ENCODE data around the gene WDR73.

- TF ChIP-seq NFIC (IDR thresholded peaks at IDR 0.05; ENCODE audit: low read depth, low read length) (no peak), USF1 (IDR thresholded peaks at IDR 0.05; ENCODE audit: borderline replicate concordance, extremely low read length, insufficient read depth, low read depth, low read length) (no peak), JUNB (IDR thresholded peaks at IDR 0.05) (no peak), TAF1 (IDR thresholded peaks at IDR 0.05; ENCODE audit: borderline replicate concordance, low read depth, low read length) (no peak), MLLT1 (IDR thresholded peaks at IDR 0.05) (no peak), ZSCAN29 (IDR thresholded peaks at IDR 0.05) (no peak), CTCF (IDR thresholded peaks at IDR 0.05 in 2 of 3, conservative IDR thresholded peaks at IDR 0.05 in 1 of 3; ENCODE audit: control insufficient read depth in 2 of 3, extremely low read depth in 1 of 3, insufficient read depth in 1 of 3, low read depth in 3 of 3, low read length in 3 of 3) (no peak), EP300 (IDR thresholded peaks at IDR 0.05; ENCODE audit: borderline replicate concordance in 1 of 2, control insufficient read depth in 1 of 2, low read depth in 2 of 2, low read length in 2 of 2) (no peak), ATF2 (IDR thresholded peaks at IDR 0.05; ENCODE audit: low read length) (no peak), CHD4 (IDR thresholded peaks at IDR 0.05) (no peak), MAX (IDR thresholded peaks at IDR 0.05; ENCODE audit: low read depth, low read length) (no peak)
Measured at GRCh38 chr15:84599906-84600305, 54.2 kb downstream of the WDR73 start.
